GM21367 (cell line): ENCODE measurements around the gene PEX14.

ENCODE experiments used
- ATAC-seq: cut with Tn5 transposase; IDR thresholded peaks from one replicate; pipeline ENCODE4 v1.9.1; 2021; ENCODE audit not compliant: unreplicated experiment

The PEX14 gene

DNA sequence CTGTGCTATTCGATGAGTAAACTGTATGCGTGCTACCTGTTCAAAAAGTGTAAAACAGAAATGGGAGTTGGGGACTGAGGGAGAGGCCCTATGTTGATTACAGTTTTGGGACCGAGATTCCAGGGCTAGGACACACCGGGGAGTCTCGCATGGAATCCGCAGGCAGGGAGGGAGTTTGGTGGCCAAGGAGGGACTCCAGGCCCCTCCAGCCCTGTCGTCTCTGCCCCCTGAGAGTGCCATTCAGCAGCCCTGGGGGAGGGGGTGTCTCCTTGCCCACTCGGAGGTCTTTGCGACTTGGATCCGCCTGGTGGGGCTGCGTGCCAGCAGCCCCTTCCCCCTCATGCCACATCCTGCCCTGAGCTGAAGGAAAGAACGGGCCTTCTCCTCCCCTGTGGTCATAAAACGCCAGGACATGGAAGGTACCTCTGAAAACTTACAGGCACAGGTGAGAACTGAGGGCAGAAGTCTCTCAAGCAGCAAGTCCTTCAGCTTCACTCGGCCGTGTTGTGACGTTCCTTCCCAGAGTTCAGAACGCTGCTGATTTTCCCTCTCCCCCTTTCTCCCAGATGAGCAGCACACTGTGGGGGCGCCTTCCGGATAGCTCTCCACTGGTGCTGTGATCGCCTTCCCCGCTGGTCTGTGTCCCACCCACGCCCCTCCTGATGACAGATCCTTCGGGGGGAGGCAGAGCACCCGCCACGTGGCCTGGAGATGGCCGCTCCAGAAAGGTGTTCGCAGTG, 141.4 kb downstream of the PEX14 start:
- no peak for ATAC-seq

- ATAC-seq, result no peak
Measured at GRCh38 chr1:10616696-10617095, 141.9 kb downstream of the PEX14 start.

DNA sequence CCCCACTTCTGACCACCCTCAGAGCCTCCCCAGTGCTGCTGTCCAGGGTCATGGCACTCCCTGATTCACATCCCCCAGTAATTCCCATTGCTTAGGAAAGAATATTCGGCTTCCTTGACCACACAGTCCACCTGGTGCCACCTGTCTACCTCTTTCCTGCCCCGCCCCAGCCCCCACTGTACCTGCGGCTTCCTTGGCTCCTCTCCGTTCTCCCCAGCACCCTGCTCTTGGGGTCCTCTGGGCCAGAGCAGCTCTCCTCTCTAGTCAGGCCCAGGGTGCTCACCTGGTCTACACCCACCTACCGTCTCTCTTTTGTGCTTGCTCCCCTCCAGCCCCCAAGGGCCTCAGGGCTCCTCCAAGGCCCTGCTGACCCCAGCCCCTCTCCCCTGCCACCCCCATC, 142.6 kb downstream of the PEX14 start:
- ATAC-seq, result no peak

DNA sequence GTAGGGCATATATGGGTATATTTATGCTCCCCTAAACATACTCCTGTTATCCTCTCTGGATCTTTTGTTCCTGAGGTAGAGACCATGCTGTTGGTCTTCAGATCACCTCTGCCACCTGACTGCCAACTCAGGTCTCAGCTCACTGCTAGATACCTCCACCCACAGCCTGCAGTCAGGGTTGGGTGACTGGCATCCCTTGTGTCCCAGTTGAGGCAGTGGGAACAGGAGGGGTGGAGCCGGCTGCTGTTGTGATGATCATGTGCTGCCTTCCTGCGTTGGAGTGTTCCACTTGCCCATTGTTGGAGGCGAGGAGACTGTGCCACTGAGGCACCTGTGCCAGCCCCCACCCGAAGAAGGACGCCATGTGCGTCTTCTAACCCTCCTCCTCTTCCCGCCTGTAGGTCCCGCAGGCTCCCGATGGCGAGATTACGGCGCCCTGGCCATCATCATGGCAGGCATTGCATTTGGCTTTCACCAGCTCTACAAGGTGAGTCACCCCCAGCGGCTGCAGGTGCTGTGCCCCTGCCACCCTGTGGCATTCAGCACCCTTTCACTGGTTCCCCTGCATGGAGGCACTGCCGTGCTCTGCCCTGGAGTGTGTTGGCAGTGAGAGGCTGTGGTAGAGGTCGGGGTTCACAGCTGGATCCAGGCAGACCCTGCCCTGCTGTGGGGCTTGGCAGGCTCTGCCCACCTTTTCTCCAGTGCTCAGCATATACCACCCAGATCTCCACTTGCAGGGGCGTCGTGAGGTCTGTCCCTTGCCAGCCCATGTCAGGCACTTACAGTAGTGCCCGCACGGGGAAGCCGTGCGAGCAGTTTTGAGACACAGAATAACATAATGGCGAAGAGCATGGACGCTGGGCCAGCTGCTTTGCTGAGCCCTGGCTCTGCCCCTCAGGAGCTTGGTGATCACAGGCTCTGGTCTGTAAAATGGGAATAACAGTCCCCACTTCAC, 143.5 kb downstream of the PEX14 start:
- no peak for ATAC-seq

DNA sequence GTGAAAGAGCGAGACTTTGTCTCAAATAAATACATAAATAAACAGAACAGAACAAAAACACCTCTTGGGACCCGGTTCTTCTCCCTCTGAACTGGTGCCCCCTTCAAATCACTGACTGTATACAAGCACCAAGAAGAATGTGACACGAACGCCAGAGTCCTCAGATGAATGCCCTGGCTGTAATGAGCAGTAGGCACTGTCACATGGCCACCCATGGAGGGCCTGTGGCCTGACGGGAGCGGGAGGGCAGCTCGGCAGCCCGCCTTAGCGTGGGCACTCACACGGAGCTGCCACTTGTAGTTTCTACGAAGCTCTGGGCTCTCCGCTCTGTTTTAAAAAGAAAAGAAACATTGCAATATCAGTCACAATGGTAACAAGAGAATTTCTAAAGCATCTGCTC, 146.0 kb downstream of the PEX14 start:
- no peak for ATAC-seq

DNA sequence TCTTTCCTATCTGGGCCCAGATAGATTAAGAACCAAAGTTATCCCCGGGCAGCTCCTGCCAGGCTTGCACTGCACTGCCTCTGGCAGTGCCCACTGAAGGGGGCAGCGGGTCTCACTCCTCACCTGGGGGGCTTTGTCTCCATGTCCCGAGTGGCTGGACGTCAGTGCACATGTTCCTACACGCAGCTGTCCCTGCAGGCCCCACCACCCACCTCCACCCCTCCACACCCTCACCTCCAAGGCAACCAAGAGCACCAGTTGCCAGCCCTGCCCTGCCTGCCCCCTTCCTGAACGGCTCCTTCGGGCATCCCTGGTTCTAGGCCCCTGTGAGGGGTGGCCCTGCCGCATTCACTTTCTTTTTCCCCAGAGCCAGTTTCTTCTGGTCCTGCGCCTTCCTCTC, 147.2 kb downstream of the PEX14 start:
- ATAC-seq, result no peak

DNA sequence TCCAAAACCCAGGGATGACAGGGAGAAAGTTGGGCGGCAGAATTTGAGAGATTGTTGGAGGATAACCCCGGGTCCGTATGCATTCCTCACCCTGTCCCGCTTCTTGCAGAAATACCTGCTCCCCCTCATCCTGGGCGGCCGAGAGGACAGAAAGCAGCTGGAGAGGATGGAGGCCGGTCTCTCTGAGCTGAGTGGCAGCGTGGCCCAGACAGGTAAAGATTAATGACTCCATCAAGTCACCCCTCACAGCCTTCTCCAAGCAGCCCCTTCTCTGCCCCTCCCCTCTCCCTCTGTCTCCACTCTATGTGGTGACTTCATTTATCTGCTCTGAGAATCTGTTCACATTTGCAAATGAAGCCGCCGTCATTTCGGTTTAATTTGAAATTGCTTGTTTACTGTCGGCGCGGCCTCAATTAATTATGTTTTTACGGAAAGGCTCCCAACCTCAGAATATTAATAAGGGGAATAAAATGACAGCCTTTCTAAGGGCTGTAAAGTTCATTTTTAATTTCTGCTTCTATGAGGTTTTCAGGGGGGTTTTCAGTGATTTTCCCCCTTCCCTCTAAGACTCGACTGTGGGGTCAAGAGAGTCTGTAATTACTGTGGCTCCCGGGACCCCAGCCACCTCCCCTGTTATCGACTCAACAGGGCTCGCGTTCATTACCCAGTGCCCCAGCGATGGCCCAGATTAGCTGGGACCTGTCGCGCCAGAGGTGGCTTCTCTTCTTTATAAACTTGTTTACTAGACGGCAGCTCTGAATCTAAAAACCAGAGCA, 148.3 kb downstream of the PEX14 start:
- no peak for ATAC-seq

DNA sequence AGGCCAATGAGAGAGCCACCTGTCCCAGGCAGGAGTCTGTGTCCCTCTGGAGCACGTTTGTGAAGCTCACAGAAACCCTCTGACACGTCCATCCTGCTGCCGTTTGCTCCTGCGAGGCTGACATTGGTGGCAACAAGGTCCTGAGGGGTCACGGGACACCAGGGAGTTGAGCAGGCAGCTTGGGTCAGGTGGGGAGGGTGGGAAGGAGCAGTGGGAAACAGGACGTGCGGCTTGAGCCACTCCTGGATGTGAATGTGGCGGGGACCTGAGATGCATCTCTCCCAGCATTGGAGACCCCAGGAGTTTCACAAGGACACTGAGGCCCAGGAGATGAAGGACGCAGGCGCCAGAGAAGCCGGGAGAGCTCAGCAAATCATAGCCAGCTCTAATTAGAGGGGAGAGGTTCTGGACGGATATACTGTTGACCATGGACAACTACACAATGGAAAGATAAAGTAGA, 149.0 kb downstream of the PEX14 start:
- no peak for ATAC-seq

GRCh38 chr1:10624256-10625050, 149.7 kb downstream of the PEX14 start:
- ATAC-seq, result no peak

DNA sequence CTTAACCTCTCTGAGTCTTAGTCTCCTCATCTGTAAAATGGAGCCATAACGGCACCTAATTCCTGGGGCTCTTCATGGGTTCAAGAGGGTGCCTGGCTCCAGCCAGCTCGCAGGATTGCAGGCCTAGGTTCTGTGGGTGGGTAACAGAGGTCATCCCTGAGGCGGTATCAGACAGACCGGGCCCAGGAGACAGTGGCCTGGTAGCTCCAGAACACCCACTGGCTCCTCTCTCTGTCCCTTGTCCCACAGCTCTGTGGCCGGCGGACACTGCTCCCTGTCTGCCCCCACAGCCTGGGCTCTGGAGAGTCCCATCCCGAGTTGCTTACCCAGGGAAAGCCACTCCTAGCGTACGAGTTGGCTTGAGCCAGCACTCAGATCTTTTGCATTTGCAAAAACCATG, 150.3 kb downstream of the PEX14 start:
- ATAC-seq, result no peak

DNA sequence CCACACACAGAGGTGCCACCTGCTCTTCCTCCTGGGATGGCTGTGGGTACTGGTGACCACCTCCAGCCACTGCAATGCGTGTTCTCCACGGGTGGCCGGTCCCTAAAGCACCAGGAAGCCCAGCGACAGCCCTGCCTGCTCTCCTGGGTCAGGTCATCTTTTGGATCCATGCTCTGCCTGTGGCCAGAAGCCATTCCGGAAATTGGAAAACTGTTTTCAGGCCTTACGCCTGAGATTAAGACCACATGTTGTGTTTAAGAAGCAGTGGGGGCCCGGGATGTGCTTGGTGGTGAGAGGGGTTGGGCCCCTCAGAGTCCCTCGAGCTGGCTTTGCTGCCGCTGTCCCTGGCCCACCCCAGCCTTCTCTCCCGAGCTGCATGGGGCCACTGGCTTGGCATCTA, 150.8 kb downstream of the PEX14 start:
- ATAC-seq, result no peak

DNA sequence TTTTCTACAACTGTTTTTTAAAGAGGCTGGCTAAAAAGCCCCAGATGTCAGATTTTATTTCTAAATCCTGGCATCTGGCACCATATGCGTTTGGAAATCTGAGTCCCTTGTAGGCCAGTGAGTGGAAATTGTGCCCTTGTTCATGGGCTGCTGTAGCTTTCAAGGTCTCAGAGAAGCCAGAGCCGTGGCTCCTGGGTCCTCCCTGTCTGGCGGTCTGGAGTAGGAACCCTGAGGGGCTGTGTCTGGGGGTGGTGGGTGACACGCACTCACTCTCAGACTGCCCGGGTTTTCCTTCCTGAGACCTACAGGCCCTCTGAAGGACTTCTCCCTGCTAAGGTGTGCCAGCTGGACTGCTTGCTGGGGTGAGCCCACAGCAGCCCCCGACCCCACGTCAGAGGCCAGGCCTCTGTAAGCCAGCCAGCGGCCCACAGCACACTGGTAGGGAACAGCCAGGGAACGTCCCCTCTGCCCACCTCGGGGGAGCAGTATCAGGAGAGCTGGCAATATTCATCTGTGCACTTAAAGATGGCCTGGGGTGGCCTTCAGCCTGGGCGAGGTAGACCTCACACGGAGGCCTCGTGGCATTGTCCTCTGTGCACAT, 151.5 kb downstream of the PEX14 start:
- no peak for ATAC-seq

- no peak for ATAC-seq
Measured at GRCh38 chr1:10626791-10627410, 152.2 kb downstream of the PEX14 start.

- ATAC-seq, result no peak
Measured at GRCh38 chr1:10628685-10629084, 153.9 kb downstream of the PEX14 start.

DNA sequence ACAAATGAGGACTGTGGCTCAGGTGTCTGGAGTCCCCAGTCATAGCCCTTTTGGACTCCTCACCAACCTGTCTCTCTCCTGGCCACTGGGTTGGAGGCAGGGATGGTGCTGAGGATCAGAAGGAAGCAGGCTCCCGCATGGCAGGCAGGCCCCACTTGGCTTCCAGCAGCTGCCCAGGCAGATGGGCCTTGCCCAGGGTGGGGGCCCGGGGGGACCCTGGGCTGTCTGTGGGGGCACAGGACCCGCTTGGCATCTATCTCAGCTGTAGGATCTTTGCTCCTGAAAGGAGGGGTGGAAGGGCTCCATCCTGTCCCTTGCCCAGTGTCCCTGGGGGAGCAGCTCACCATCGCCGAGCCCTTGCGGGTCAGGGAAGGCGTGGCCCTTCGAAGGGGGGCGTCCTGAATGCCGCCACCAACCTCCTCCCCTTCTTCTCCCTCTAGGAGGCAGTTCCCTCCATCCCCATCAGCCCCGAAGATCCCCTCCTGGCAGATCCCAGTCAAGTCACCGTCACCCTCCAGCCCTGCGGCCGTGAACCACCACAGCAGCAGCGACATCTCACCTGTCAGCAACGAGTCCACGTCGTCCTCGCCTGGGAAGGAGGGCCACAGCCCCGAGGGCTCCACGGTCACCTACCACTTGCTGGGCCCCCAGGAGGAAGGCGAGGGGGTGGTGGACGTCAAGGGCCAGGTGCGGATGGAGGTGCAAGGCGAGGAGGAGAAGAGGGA, 154.5 kb downstream of the PEX14 start:
- no peak for ATAC-seq

GRCh38 chr1:10629816-10630571, 155.2 kb downstream of the PEX14 start:
- no peak for ATAC-seq

- ATAC-seq, result no peak
Measured at GRCh38 chr1:10630661-10631120, 155.9 kb downstream of the PEX14 start.

DNA sequence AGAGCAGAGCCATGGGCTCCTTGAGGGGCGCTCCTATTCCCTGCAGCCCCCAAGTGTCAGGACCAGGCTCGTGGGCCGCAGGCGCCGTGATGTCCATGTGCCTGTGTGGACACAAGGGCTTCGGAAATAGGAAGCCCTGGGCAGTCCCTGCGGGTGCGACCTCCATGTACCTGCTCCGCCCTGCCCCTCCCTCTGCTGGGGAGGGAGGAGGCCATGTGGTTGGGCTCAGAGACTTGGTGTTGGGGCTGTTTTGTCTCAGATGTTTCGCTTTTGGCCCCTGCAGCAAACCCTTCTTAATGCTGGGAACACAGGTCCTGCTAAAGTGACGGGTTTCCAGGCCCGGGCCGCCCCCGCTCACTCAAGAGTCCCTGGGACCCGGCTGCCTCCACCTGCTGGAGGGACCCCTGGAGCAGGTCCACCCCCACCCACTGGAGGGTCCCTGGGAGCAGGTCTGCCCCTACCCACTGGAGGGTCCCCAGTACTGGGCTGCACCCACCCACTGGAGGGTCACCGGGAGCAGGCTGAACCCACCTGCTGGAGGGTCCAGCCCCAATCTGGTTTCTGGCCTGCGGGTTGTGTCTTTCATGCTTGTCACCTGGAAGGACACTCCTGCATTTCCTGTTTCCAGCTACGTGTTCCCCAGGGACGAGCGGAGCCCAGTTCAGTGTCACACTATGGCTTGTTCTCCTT, 156.5 kb downstream of the PEX14 start:
- no peak for ATAC-seq
